Frontal cortex (tissue), 4 donors: ENCODE results near the gene CACNA1B. TPM values are rescaled to one million over a fixed set of nuclear protein-coding genes. Genes with fewer than 3 reads are reported as not detected.
"Not testable (repeated sequence)": the region's sequence is repeated elsewhere in the genome, so short reads cannot be mapped to it uniquely, and the experiment has no call there.

ENCODE experiments used
- DNase-seq, 2 donors: peaks; one replicate each; pipeline ENCODE4 v3.0.0; 2012; ENCODE audit warnings: low spot score in 2 of 2
- FAIRE-seq: peaks from 2 replicates; lab custom pipeline; 2012; peaks lifted over from hg19 to GRCh38; lab: Jason Lieb, UNC
- total RNA-seq: library from RNA; depleted of rRNA; stranded (reverse); fragments of >200 nt; gene quantifications from one replicate; pipeline ENCODE4 v1.2.3, GENCODE V29; 2014
- donor health status: control.
- donor health status: control.
- donor health status: control.

CACNA1B gene
- total RNA-seq, 1 donor from 2014 or later = 31.4 TPM

- DNase-seq (peak; percentile 5 to 8), FAIRE-seq (no peak)
These were observed 223.2 kb downstream of the CACNA1B start for GRCh38 chr9:138100711-138101350.

GRCh38 chr9:138101444-138102234 lies 224.1 kb downstream of the CACNA1B start:
- FAIRE-seq (no peak), DNase-seq (peak; percentile 6 to 7)

GRCh38 chr9:138102246-138103051 lies 224.9 kb downstream of the CACNA1B start:
- DNase-seq (peak; percentile 3 to 8), FAIRE-seq (no peak)

DNA sequence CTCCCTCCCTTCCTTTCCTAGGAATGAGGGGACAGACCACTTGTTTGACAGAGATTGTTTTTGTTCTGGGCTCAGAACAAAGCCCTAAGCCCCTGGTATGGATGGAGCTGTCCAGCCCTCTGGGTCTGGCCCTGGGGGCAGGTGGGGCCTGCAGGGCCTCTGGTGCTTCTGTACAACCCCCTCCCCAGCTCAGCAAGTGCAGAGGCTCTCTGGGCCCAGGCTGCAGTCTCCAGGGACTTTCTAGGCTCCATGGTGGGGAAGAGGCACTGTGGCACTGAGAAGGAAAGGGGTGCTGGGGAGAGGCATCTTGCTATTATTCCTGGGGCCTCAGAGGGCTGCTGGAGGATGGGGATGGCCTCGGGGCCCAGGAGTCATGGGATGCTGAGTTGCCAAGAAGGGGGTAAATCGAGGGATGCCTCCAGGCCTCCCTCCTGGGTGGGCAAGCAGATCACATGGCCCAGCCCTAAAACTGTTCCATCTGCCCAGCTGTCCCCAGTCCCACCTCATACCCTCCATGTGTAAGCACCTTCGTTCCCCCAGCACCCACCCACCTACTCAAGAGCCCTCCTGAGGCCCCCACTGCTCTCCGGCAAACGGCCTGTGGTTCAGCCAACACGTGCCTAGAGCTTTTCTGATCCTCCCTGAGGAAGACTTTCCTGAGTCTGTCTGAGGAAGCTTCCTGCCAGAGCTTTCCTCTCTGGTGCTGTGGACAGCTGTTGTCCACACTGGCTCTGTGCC lies 225.7 kb downstream of the CACNA1B start:
- peak; percentile 8 to 12 for DNase-seq
- FAIRE-seq = no peak

- DNase-seq (peak; percentile 3 to 16), FAIRE-seq (no peak)
These were observed 226.2 kb downstream of the CACNA1B start for GRCh38 chr9:138103849-138104206.

DNA sequence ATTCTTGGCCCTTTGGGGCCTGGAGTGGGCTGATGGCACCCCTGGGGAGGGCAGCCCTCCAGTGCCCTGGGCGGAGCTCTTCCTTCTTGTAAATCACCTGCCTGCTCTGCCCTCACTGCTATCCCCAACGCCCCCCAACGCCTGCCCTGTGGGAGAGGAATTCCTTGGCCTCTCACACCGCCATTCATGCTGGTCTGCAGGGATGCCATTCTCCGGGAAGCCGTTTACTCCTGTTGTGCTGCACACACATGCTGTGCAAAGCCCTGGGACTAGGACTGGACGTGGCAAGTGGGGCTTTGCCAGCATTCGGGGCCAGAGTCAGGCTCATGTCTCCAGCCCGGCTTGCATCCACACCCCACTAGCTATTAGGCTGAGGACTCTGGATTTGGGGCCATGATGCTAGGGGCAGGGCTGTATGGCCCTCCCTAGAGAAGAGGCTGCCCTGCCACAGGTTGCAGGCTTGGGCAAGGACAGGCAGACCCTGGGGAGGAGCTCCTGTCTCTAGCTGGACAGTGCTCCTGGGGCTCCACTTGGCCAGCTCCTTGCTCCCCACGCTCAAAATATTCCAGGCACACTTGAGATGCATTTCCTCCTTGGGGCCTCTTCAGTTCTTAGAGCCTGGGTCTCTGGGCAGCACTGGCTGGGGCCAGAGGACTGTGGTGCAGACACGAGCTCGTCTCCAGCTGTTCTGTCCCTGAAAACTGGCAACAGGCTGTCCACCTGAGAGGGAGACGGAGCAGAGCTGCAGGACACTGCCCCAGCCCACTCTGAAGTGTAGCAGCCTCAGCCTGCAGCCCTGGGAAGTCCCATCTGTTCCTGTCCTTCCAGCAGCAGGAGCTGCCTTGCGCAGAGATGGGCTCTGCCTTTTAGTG lies 226.9 kb downstream of the CACNA1B start:
- DNase-seq (peak; percentile 3 to 13), FAIRE-seq (no peak)

DNA sequence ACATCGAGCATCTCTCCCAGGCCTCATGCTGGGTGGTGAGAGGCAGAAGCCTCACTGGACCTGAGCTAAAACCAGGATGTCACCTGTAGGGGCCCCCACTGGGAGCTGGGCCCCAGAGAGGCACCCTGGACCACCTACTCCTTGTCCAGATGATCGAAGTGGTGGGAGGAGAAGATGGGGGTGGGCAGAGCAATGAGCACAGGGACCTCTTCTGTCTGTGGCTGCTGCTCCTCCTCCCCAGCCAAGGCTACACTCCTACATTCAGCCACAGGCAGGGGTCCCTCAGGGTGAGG lies 227.5 kb downstream of the CACNA1B start:
- FAIRE-seq (no peak), DNase-seq (peak in 1 of 2 donors; percentile 14)

- DNase-seq = peak in 1 of 2 donors; percentile 5
- no peak for FAIRE-seq
These were observed 228.3 kb downstream of the CACNA1B start for GRCh38 chr9:138105561-138106505.

- not testable (repeated sequence) for FAIRE-seq
These were observed 229.5 kb downstream of the CACNA1B start for GRCh38 chr9:138107039-138107438.

DNA sequence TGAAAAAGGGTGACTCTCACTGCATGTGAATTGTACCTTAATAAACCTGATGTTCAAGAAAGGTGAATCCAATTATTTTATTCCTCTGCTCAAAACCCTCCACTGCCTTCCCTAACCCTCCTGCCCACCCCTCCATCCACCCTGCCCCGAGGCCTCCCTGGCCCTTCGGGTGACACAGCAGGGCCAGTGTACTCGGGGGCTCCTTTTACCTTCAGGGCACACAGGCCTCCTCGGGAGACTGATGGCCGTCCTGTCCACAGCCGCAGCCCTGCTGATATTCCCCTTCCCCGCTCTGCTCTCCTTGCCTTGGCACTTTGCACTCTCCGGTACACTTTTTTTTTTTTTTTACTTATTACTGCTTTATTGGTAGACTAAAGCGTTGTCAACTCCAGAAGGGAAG lies 234.0 kb downstream of the CACNA1B start:
- FAIRE-seq (no peak), DNase-seq (peak in 1 of 2 donors; percentile 1)

More at GRCh38 chr9:138107039-138107438, 229.5 kb downstream of the CACNA1B start:
- DNase-seq = not testable (repeated sequence)

GRCh38 chr9:138112090-138112748 lies 234.6 kb downstream of the CACNA1B start:
- DNase-seq (peak in 1 of 2 donors; percentile 3), FAIRE-seq (no peak)

GRCh38 chr9:138112791-138113600 lies 235.4 kb downstream of the CACNA1B start:
- DNase-seq (no peak), FAIRE-seq (no peak)

- DNase-seq = peak in 1 of 2 donors; percentile 2
- FAIRE-seq = not testable (repeated sequence)
These were observed 236.2 kb downstream of the CACNA1B start for GRCh38 chr9:138113701-138114325.

- FAIRE-seq = no peak
- peak in 1 of 2 donors; percentile 1 for DNase-seq
These were observed 237.1 kb downstream of the CACNA1B start for GRCh38 chr9:138114501-138115245.

GRCh38 chr9:138115506-138115905 lies 237.9 kb downstream of the CACNA1B start:
- DNase-seq (no peak), FAIRE-seq (no peak)
